Activated T-cell treated with anti-CD3 and anti-CD28 coated beads for 24 hours (primary cell): ENCODE data around the gene NFIA.

ENCODE experiments used
- DNase-seq: peaks from one replicate; pipeline ENCODE4 v3.0.0-alpha.2; 2020; ENCODE audit warnings: low read depth

The NFIA gene

GRCh38 chr1:61247051-61247825 is 164.9 kb downstream of the NFIA start:
- no peak for DNase-seq

- no peak for DNase-seq
Measured at GRCh38 chr1:61247881-61248752, 165.8 kb downstream of the NFIA start.

- DNase-seq = no peak
Measured at GRCh38 chr1:61250933-61251332, 168.6 kb downstream of the NFIA start.

GRCh38 chr1:61253059-61253735 is 170.8 kb downstream of the NFIA start:
- no peak for DNase-seq

- no peak for DNase-seq
Measured at GRCh38 chr1:61253912-61254633, 171.7 kb downstream of the NFIA start.

GRCh38 chr1:61254634-61255357 is 172.4 kb downstream of the NFIA start:
- no peak for DNase-seq

GRCh38 chr1:61255358-61255703 is 173.0 kb downstream of the NFIA start:
- no peak for DNase-seq

GRCh38 chr1:61259379-61260148 is 177.2 kb downstream of the NFIA start:
- DNase-seq = no peak

- DNase-seq = no peak
Measured at GRCh38 chr1:61260171-61260570, 177.8 kb downstream of the NFIA start.

- no peak for DNase-seq
Measured at GRCh38 chr1:61261595-61261994, 179.2 kb downstream of the NFIA start.

GRCh38 chr1:61263905-61264824 is 181.8 kb downstream of the NFIA start:
- DNase-seq = no peak

GRCh38 chr1:61264825-61265242 is 182.5 kb downstream of the NFIA start:
- no peak for DNase-seq

- no peak for DNase-seq
Measured at GRCh38 chr1:61265665-61266064, 183.3 kb downstream of the NFIA start.

- no peak for DNase-seq
Measured at GRCh38 chr1:61266738-61267137, 184.4 kb downstream of the NFIA start.

GRCh38 chr1:61268546-61269240 is 186.3 kb downstream of the NFIA start:
- DNase-seq = no peak

- DNase-seq = no peak
Measured at GRCh38 chr1:61269602-61270001, 187.2 kb downstream of the NFIA start.

- no peak for DNase-seq
Measured at GRCh38 chr1:61270107-61270506, 187.7 kb downstream of the NFIA start.

- DNase-seq = no peak
Measured at GRCh38 chr1:61270761-61271411, 188.5 kb downstream of the NFIA start.
